GM23338 (cell line): ENCODE data around the gene IBA57. TPM values are rescaled to one million over a fixed set of nuclear protein-coding genes. Genes with fewer than 3 reads are reported as not detected.

Experiments used
- ATAC-seq: fragments of 200-7000 bp; cut with Tn5 transposase; 3 replicates; pipeline ENCODE4 v1.9.1; 2020
- DNase-seq: peaks from one replicate; pipeline ENCODE4 v3.0.0-alpha.2; 2015; ENCODE audit warnings: low spot score
- H2AFZ ChIP-seq: fragments of 200-600 bp; sonication (generic); 2 replicates; pipeline ENCODE4 v1.8.0; 2016; ENCODE audit warnings: antibody characterized with exemption, mild to moderate bottlenecking, moderate library complexity
- H3F3A ChIP-seq: fragments of 200-600 bp; sonication (generic); replicated peaks from 2 replicates; pipeline ENCODE4 v1.8.0; 2017; ENCODE audit warnings: antibody characterized with exemption, mixed run types, low read depth
- H3K27ac ChIP-seq: fragments of 200-600 bp; sonication (generic); 2 replicates; pipeline ENCODE4 v1.6.1; 2016; ENCODE audit warnings: low read depth
- H3K27me3 ChIP-seq: fragments of 200-600 bp; sonication (generic); 2 replicates; pipeline ENCODE4 v1.8.0; 2016; ENCODE audit warnings: mild to moderate bottlenecking, mixed run types, moderate library complexity; ENCODE audit not compliant: insufficient read depth
- H3K36me3 ChIP-seq: fragments of 200-600 bp; sonication (generic); 2 replicates; pipeline ENCODE4 v1.8.0; 2016; ENCODE audit warnings: mild to moderate bottlenecking; ENCODE audit not compliant: insufficient read depth
- H3K4me1 ChIP-seq: fragments of 200-600 bp; sonication (generic); 2 replicates; pipeline ENCODE4 v1.8.0; 2016; ENCODE audit warnings: mild to moderate bottlenecking, moderate library complexity; ENCODE audit not compliant: insufficient read depth
- H3K4me2 ChIP-seq: fragments of 200-600 bp; sonication (generic); 2 replicates; pipeline ENCODE4 v1.7.1; 2017; ENCODE audit warnings: mixed run types
- H3K4me3 ChIP-seq: fragments of 200-600 bp; sonication (generic); 2 replicates; pipeline ENCODE4 v1.6.1; 2016; ENCODE audit warnings: mixed run types
- H3K79me2 ChIP-seq: fragments of 200-600 bp; sonication (generic); replicated peaks from 2 replicates; pipeline ENCODE4 v1.8.0; 2017; ENCODE audit warnings: mild to moderate bottlenecking; ENCODE audit not compliant: insufficient read depth
- H3K9me2 ChIP-seq: fragments of 200-600 bp; sonication (generic); 2 replicates; pipeline ENCODE4 v1.8.0; 2017; ENCODE audit not compliant: insufficient read depth
- H4K20me1 ChIP-seq: fragments of 200-600 bp; sonication (generic); replicated peaks from 2 replicates; pipeline ENCODE4 v1.8.0; 2017; ENCODE audit warnings: mild to moderate bottlenecking; ENCODE audit not compliant: insufficient read depth
- H3K27ac Mint-ChIP-seq: 2 replicates; pipeline ENCODE4 v1.8.0; 2020; ENCODE audit warnings: inconsistent platforms, mild to moderate bottlenecking, moderate library complexity, mixed read lengths
- H3K27me3 Mint-ChIP-seq: 3 replicates; pipeline ENCODE4 v1.8.0; 2022; ENCODE audit warnings: low read depth, mild to moderate bottlenecking, moderate library complexity, mixed read lengths, inconsistent platforms; ENCODE audit not compliant: insufficient read depth, poor library complexity
- H3K36me3 Mint-ChIP-seq: 3 replicates; pipeline ENCODE4 v1.8.0; 2021; ENCODE audit warnings: low read depth, mild to moderate bottlenecking, inconsistent platforms, moderate library complexity, mixed read lengths
- H3K4me1 Mint-ChIP-seq: 3 replicates; pipeline ENCODE4 v1.8.0; 2020; ENCODE audit warnings: mild to moderate bottlenecking, inconsistent platforms, mixed read lengths
- H3K4me3 Mint-ChIP-seq: 3 replicates; pipeline ENCODE4 v1.8.0; 2021; ENCODE audit warnings: moderate library complexity, mild to moderate bottlenecking, inconsistent platforms, mixed read lengths
- H3K9me3 Mint-ChIP-seq: 3 replicates; pipeline ENCODE4 v1.8.0; 2020; ENCODE audit warnings: moderate library complexity, mild to moderate bottlenecking, inconsistent platforms, mixed read lengths
- CREB1 ChIP-seq: fragments of 250-450 bp; sonication (Bioruptor Pico); IDR thresholded peaks from 2 replicates; pipeline ENCODE4 v1.5.0; 2020; ENCODE audit warnings: low read depth, mild to moderate bottlenecking, moderate library complexity
- CTCF ChIP-seq, 2 experiments: fragments of 200-600 bp in 1 of 2; sonication (generic) in 1 of 2; conservative IDR thresholded peaks; 2 replicates each; pipeline versions ENCODE4 v1.5.1 to v1.6.1; 2016 to 2017; ENCODE audit warnings: antibody characterized with exemption in 2 of 2, low read depth in 2 of 2, mild to moderate bottlenecking in 2 of 2, moderate library complexity in 1 of 2
- ETS1 ChIP-seq: IDR thresholded peaks from 2 replicates; pipeline ENCODE4 v1.6.1; 2016; ENCODE audit warnings: antibody characterized with exemption
- EZH2 ChIP-seq: fragments of 200-600 bp; sonication (generic); IDR thresholded peaks from one replicate; pipeline ENCODE4 v1.8.0; 2017; ENCODE audit warnings: antibody characterized with exemption, mild to moderate bottlenecking, low read depth; ENCODE audit not compliant: unreplicated experiment
- EZH2phosphoT487 ChIP-seq: fragments of 200-600 bp; sonication (generic); IDR thresholded peaks from one replicate; pipeline ENCODE4 v1.8.1; 2018; ENCODE audit warnings: antibody characterized with exemption; ENCODE audit not compliant: unreplicated experiment
- JUNB ChIP-seq: IDR thresholded peaks from one replicate; pipeline ENCODE4 v1.6.1; 2016; ENCODE audit warnings: antibody characterized with exemption; ENCODE audit not compliant: unreplicated experiment
- NANOG ChIP-seq: IDR thresholded peaks from 2 replicates; pipeline ENCODE4 v1.6.1; 2016; ENCODE audit warnings: antibody characterized with exemption, borderline replicate concordance
- POLR2AphosphoS5 ChIP-seq: IDR thresholded peaks from 2 replicates; pipeline ENCODE4 v1.6.1; 2016; ENCODE audit warnings: antibody characterized with exemption, low read depth
- REST ChIP-seq: IDR thresholded peaks from one replicate; pipeline ENCODE4 v1.6.1; 2018; ENCODE audit warnings: antibody characterized with exemption; ENCODE audit not compliant: unreplicated experiment
- STAT1 ChIP-seq: IDR thresholded peaks from one replicate; pipeline ENCODE4 v1.6.1; 2016; ENCODE audit warnings: antibody characterized with exemption; ENCODE audit not compliant: unreplicated experiment
- ZNF114 ChIP-seq: fragments of 250-450 bp; sonication (Bioruptor Pico); IDR thresholded peaks from 2 replicates; pipeline ENCODE4 v1.5.0; 2020; ENCODE audit warnings: mild to moderate bottlenecking, moderate library complexity
- ZNF331 ChIP-seq: fragments of 250-450 bp; sonication (Bioruptor Pico); IDR thresholded peaks from 2 replicates; pipeline ENCODE4 v1.5.0; 2020; ENCODE audit warnings: low read depth, mild to moderate bottlenecking, moderate library complexity
- ZNF462 ChIP-seq: fragments of 250-450 bp; sonication (Bioruptor Pico); IDR thresholded peaks from 2 replicates; pipeline ENCODE4 v1.5.0; 2020; ENCODE audit warnings: mild to moderate bottlenecking, moderate library complexity
- polyA plus RNA-seq: library from polyadenylated mRNA; unstranded; fragments of >200 nt; fragmentation: Nextera tagmentation; extraction: Ambion mirVana; gene quantifications from 2 replicates; pipeline ENCODE4 v1.2.1, GENCODE V29; 2016
- total RNA-seq: library from RNA; depleted of rRNA; stranded (reverse); fragments of >200 nt; shearing (Covaris generic); gene quantifications from 2 replicates; pipeline ENCODE4 v1.2.3, GENCODE V29; 2014

Gene IBA57
- total and polyA plus RNA-seq, 2 experiments from 2014 or later, result 1.1 to 10.3 TPM

- H3K4me1 ChIP-seq, result no peaks in the 10 kb centered on the region
- H3K27me3 ChIP-seq, result peaks cover 35% of the 10 kb centered on the region
- Mint-ChIP-seq H3K9me3 (no peaks in the 10 kb centered on the region), H3K4me1 (peaks cover 3% of the 10 kb centered on the region; the same call in 2 of the 3 replicates), H3K36me3 (no peaks in the 10 kb centered on the region), H3K27me3 (peaks cover 18% of the 10 kb centered on the region), H3K4me3 (no peak overlapping the region), H3K27ac (no peak overlapping the region)
- no peaks in the 10 kb centered on the region for H3K36me3 ChIP-seq
- DNase-seq, result no peak
- no peak for ATAC-seq
- no peak overlapping the region for H3K4me2 ChIP-seq
- no peaks in the 10 kb centered on the region for H3K79me2 ChIP-seq
- no peaks in the 10 kb centered on the region for H3F3A ChIP-seq
- no peak overlapping the region for H2AFZ ChIP-seq
- no peak overlapping the region for H3K4me3 ChIP-seq
- TF ChIP-seq STAT1, result no peak
- TF ChIP-seq CTCF (conservative IDR thresholded peaks at IDR 0.05; ENCODE audit: low read depth in 2 of 2), result no peak
- TF ChIP-seq EZH2, result no peak
- no peak for TF ChIP-seq NANOG
- TF ChIP-seq ZNF462 (CRISPR knock-in tag), result no peak
- TF ChIP-seq ZNF331 (CRISPR knock-in tag), result no peak
- no peak for TF ChIP-seq JUNB
- TF ChIP-seq ETS1, result no peak
- TF ChIP-seq ZNF114 (CRISPR knock-in tag), result no peak
- TF ChIP-seq REST, result no peak
- TF ChIP-seq EZH2phosphoT487, result no peak
- TF ChIP-seq POLR2AphosphoS5, result no peak
- no peak for TF ChIP-seq CREB1 (CRISPR knock-in tag)
- H3K9me2 ChIP-seq, result no peaks in the 10 kb centered on the region
- H4K20me1 ChIP-seq, result no peaks in the 10 kb centered on the region
- H3K27ac ChIP-seq, result no peak overlapping the region
Measured at GRCh38 chr1:228208831-228209551, 43.4 kb downstream of the IBA57 start.
